A549 treated with CORT108297 at 1 μM for 4 hours (cell line): ENCODE results near the gene PPWD1. TPM values are rescaled to one million over a fixed set of nuclear protein-coding genes. Genes with fewer than 3 reads are reported as not detected.

Experiments used
- total RNA-seq: library from RNA; stranded (reverse); fragments of 200-300 nt; extraction: Qiagen RNA extraction; gene quantifications from 5 replicates; pipeline ENCODE4 v1.2.3, GENCODE V29; 2022

Gene PPWD1
- total RNA-seq = 17.5 to 22.9 TPM (median 18.6 TPM) in 5 replicates

GRCh38 chr5:65562731-65563701, at the start of gene PPWD1, which contains the start of gene CENPK:
Gene PPWD1 (plus strand): TSS chr5:65563296. CDS start chr5:65563311, 15 bp downstream.
Gene CENPK (minus strand): TSS chr5:65563168. CDS start chr5:65554907, 8,261 bp downstream.

GRCh38 chr5:65624025-65624570, 61.0 kb downstream of the PPWD1 start, which contains the start of gene TRIM23:
Gene TRIM23 (minus strand): TSS chr5:65624333. CDS start chr5:65624274, 59 bp downstream.

GRCh38 chr5:65624571-65625555, 61.8 kb downstream of the PPWD1 start, which contains the start of the genes SHLD3 and TRAPPC13:
Gene SHLD3 (plus strand): TSS chr5:65625027. CDS start chr5:65629588, 4,561 bp downstream.
Gene TRAPPC13 (plus strand): TSS chr5:65625027. CDS start chr5:65625061, 34 bp downstream.

Other genes starting within 250 kb of the PPWD1 start
- gene ADAMTS6, start 81.4 kb upstream of the PPWD1 start, total RNA-seq = 0.03 to 0.12 TPM (median 0.10 TPM) in 5 replicates
- gene CENPK, start 128 bp upstream of the PPWD1 start, total RNA-seq = 27.8 to 40.9 TPM (median 31.1 TPM) in 5 replicates
- gene TRIM23, start 61.0 kb downstream of the PPWD1 start, total RNA-seq = 5.9 to 7.9 TPM (median 7.2 TPM) in 5 replicates
- 2.0 to 3.3 TPM (median 2.2 TPM) in 5 replicates for gene SHLD3, start 61.7 kb downstream of the PPWD1 start, total RNA-seq
- 11.6 to 15.1 TPM (median 13.7 TPM) in 5 replicates for gene TRAPPC13, start 61.7 kb downstream of the PPWD1 start, total RNA-seq
- 5.6 to 7.6 TPM (median 7.1 TPM) in 5 replicates for gene SGTB, start 158.8 kb downstream of the PPWD1 start, total RNA-seq
- 47.4 to 76.0 TPM (median 65.1 TPM) in 5 replicates for gene NLN, start 158.9 kb downstream of the PPWD1 start, total RNA-seq